Ovary (tissue), 3 donors: ENCODE measurements around the gene ABI1.

Source experiments
- EP300 ChIP-seq: sonication (generic); formaldehyde crosslinking; IDR thresholded peaks from one replicate; pipeline ENCODE4 v1.6.1; 2017; ENCODE audit warnings: antibody characterized with exemption
- POLR2A ChIP-seq: fragments of 450-650 bp; IDR thresholded peaks from one replicate; pipeline ENCODE4 v1.6.1; 2017; ENCODE audit warnings: antibody characterized with exemption, mild to moderate bottlenecking, moderate library complexity
- TF ChIP-seq, protein P1 (sequence below), 3 donors: fragments of 450-650 bp in 2 of 3; fragments of 200-600 bp in 1 of 3; IDR thresholded peaks; one replicate each; pipeline versions ENCODE4 v1.5.1 to v1.8.0; 2016 to 2022; ENCODE audit warnings: antibody characterized with exemption in 3 of 3, mild to moderate bottlenecking in 1 of 3
- donor health status: DM: no; HTN: no; CAD: no.

DNA sequence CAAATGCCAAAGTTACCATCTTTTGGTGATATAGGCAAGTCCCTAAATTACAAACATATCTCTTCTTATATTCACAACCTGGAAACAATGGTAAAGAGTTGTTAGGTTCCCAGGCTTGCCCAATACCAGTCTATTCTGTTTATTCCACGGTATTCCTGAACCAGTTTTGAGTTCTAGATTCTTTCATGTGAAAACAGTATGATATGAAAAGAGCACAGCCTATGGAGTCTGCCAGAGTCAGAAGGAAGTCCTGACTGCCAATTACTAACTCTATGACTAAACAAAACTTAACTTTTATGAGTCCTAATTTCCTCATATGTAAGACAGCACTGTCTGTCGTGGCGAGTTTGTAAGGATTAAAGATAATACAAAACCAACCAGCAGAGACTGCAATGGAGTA, 5.6 kb downstream of the ABI1 start:
- no peak for TF ChIP-seq EP300
- TF ChIP-seq POLR2A = no peak
- TF ChIP-seq, protein P1, sequence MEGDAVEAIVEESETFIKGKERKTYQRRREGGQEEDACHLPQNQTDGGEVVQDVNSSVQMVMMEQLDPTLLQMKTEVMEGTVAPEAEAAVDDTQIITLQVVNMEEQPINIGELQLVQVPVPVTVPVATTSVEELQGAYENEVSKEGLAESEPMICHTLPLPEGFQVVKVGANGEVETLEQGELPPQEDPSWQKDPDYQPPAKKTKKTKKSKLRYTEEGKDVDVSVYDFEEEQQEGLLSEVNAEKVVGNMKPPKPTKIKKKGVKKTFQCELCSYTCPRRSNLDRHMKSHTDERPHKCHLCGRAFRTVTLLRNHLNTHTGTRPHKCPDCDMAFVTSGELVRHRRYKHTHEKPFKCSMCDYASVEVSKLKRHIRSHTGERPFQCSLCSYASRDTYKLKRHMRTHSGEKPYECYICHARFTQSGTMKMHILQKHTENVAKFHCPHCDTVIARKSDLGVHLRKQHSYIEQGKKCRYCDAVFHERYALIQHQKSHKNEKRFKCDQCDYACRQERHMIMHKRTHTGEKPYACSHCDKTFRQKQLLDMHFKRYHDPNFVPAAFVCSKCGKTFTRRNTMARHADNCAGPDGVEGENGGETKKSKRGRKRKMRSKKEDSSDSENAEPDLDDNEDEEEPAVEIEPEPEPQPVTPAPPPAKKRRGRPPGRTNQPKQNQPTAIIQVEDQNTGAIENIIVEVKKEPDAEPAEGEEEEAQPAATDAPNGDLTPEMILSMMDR (IDR thresholded peaks at IDR 0.05) = no peak
